Endothelial cell of umbilical vein (primary cell): ENCODE results near the gene SOCS4.

ENCODE experiments used
- CTCF ChIP-seq, 2 donors: IDR thresholded peaks; 1 replicate in 1 of 2; 2 replicates in 1 of 2; pipeline ENCODE4 v1.5.1; 2011; ENCODE audit warnings: low read length in 2 of 2, mild to moderate bottlenecking in 2 of 2, moderate library complexity in 2 of 2, control low read depth in 1 of 2, inconsistent platforms in 1 of 2, low read depth in 1 of 2; ENCODE audit not compliant: insufficient read depth in 1 of 2; ENCODE audit errors: extremely low read depth in 1 of 2
- EZH2 ChIP-seq: IDR thresholded peaks from 2 replicates; pipeline ENCODE4 v1.6.1; 2012; ENCODE audit warnings: borderline replicate concordance, low read depth, mild to moderate bottlenecking, moderate library complexity, low read length, inconsistent platforms; ENCODE audit not compliant: severe bottlenecking
- GATA2 ChIP-seq: IDR thresholded peaks from 2 replicates; pipeline ENCODE4 v1.7.0; 2011; ENCODE audit warnings: low read depth, mild to moderate bottlenecking, moderate library complexity, mixed read lengths, low read length; ENCODE audit not compliant: insufficient read length, insufficient read depth
- MAX ChIP-seq: IDR thresholded peaks from 2 replicates; pipeline ENCODE4 v1.6.1; 2011; ENCODE audit not compliant: insufficient read depth, insufficient read length
- MYC ChIP-seq: IDR thresholded peaks from one replicate; pipeline ENCODE4 v1.6.1; 2011; ENCODE audit warnings: mild to moderate bottlenecking, low read depth, low read length
- POLR2A ChIP-seq: IDR thresholded peaks from 2 replicates; pipeline ENCODE4 v1.6.1; 2012; ENCODE audit warnings: low read depth, mild to moderate bottlenecking, control low read depth, low read length
- POLR2AphosphoS5 ChIP-seq: IDR thresholded peaks from 2 replicates; pipeline ENCODE4 v1.6.1; 2012; ENCODE audit warnings: low read depth, mild to moderate bottlenecking, control low read depth, low read length, moderate library complexity; ENCODE audit not compliant: insufficient read depth

- no peak for TF ChIP-seq CTCF (IDR thresholded peaks at IDR 0.05; ENCODE audit: extremely low read depth in 1 of 2, insufficient read depth in 1 of 2, low read depth in 1 of 2, low read length in 2 of 2)
- no peak for TF ChIP-seq POLR2A
- no peak for TF ChIP-seq EZH2
- TF ChIP-seq POLR2AphosphoS5, result no peak
- TF ChIP-seq GATA2, result no peak
- no peak for TF ChIP-seq MYC
- TF ChIP-seq MAX, result no peak
Observed at GRCh38 chr14:55084401-55085059, 57.5 kb downstream of the SOCS4 start.
